ENCODE measurements around the gene CBY3.

The CBY3 gene

DNA sequence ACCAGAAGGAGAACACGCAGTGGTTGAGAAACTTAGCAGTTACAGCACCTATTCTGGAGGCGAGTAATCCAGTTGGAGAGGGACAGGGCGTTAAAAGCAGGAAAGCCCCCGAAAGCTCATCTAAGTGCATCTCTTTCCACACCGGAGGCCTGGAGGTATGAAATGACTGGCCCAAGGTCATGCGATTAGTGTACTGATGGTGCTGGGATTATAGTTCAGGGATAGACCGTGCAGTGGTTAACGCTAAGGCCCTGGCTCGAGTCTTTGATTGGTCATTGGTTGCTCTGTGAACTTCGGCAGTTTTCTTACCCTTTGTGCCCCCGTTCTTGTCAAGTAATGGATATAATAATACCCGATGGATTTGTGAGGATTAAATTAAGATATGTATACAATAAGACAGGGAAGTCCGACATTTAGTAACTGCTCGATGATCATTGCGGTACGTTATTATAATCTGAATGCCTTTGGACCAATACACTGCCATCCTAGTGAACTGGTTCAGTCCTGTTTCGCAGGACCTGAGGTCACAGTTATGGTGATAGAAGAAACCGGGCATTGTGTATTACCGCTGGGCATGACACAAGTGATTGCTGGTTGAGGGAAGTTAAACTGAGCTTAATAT is 18.9 kb upstream of the CBY3 start:
- Histone ChIP-seq H3K27ac (ENCODE audit: extremely low read depth, low read depth, low read length) (peak overlapping the region; percentile 96), H3K36me3 (ENCODE audit: control insufficient read depth in 2 of 2, insufficient read depth in 1 of 2, low read length in 2 of 2) (peaks cover 32 to 33% of the 10 kb centered on the region in 2 experiments), H3K9me3 (ENCODE audit: control insufficient read depth, insufficient read depth, low read depth, low read length) (no peaks in the 10 kb centered on the region), H3K4me3 (ENCODE audit: low read depth, low read length) (peak overlapping the region; percentile 97), H3K4me1 (ENCODE audit: control insufficient read depth, insufficient read depth, low read length) (no peaks in the 10 kb centered on the region)
- ChIA-PET CTCF (interaction anchor here (0.5 to 1.0 kb wide), 2 partner anchors 13 to 97 kb away, joined by 3 read pairs; no protein-coding TSS in a partner anchor), POLR2A (interaction anchor here (1.4 kb wide), 2 partner anchors 32 to 76 kb away, joined by 3 read pairs; partner anchors contain the start of gene HNRNPH1)
- TF ChIP-seq, protein P1, sequence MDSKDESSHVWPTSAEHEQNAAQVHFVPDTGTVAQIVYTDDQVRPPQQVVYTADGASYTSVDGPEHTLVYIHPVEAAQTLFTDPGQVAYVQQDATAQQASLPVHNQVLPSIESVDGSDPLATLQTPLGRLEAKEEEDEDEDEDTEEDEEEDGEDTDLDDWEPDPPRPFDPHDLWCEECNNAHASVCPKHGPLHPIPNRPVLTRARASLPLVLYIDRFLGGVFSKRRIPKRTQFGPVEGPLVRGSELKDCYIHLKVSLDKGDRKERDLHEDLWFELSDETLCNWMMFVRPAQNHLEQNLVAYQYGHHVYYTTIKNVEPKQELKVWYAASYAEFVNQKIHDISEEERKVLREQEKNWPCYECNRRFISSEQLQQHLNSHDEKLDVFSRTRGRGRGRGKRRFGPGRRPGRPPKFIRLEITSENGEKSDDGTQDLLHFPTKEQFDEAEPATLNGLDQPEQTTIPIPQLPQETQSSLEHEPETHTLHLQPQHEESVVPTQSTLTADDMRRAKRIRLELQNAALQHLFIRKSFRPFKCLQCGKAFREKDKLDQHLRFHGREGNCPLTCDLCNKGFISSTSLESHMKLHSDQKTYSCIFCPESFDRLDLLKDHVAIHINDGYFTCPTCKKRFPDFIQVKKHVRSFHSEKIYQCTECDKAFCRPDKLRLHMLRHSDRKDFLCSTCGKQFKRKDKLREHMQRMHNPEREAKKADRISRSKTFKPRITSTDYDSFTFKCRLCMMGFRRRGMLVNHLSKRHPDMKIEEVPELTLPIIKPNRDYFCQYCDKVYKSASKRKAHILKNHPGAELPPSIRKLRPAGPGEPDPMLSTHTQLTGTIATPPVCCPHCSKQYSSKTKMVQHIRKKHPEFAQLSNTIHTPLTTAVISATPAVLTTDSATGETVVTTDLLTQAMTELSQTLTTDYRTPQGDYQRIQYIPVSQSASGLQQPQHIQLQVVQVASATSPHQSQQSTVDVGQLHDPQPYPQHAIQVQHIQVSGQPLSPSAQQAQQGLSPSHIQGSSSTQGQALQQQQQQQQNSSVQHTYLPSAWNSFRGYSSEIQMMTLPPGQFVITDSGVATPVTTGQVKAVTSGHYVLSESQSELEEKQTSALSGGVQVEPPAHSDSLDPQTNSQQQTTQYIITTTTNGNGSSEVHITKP (tag by site-specific recombination; IDR thresholded peaks at IDR 0.05) = peak; percentile 56; the same call in 1 of the 2 replicates
- TF ChIP-seq ZNF473 (tag by site-specific recombination; IDR thresholded peaks at IDR 0.05) (no peak), ZSCAN30 (tag by site-specific recombination; IDR thresholded peaks at IDR 0.05) (0 out of 2 replicates have a peak, but pooled peaks have one; percentile 10), WT1 (tag by site-specific recombination; IDR thresholded peaks at IDR 0.05) (0 out of 2 replicates have a peak, but pooled peaks have one; percentile 6)

DNA sequence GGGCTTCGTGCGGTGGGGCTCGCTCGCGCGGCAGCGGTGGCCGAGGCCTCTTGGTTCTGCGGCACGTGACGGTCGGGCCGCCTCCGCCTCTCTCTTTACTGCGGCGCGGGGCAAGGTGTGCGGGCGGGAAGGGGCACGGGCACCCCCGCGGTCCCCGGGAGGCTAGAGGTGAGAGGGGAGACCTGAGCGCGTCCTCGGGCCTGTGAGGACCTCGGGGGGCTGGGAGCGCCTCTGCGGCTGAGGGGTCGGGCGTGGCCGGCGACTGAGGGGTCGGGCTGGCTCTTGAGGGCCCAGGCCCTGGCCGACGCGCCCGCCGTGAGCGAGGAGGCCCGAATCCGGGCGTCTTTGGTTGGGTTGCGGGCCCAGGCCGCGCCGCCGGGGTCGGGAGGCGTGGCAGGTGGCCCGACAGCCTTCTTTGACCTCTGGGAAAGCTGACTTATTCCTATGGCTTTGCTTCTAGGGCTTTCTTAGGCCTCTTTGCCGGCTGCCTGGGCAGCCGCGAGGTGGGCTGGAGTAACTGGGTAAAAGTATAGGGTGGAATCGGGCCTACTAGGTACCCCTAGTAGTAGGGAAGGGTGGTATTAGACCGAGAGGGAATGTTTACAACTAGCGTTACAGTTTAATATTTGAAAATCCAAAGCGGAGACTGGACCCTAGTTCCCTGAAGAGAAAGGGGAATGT is 18.2 kb upstream of the CBY3 start, which contains the start of gene CANX:
Gene CANX, plus strand, starts transcription at position 33 of the 681 bp plus-strand sequence. CDS start 6,715 bp downstream, outside the sequence.
- Histone ChIP-seq H3K4me1 (ENCODE audit: control insufficient read depth, insufficient read depth, low read length) (no peaks in the 10 kb centered on the region), H3K4me3 (ENCODE audit: low read depth, low read length) (peak within 1 kb of the TSS; percentile 97), H3K36me3 (ENCODE audit: control insufficient read depth in 2 of 2, insufficient read depth in 1 of 2, low read length in 2 of 2) (peaks cover 28 to 29% of the 10 kb centered on the region in 2 experiments), H3K9me3 (ENCODE audit: control insufficient read depth, insufficient read depth, low read depth, low read length) (no peaks in the 10 kb centered on the region), H3K27ac (ENCODE audit: extremely low read depth, low read depth, low read length) (peak within 1 kb of the TSS; percentile 96)
- POLR2A ChIA-PET = interaction anchor here (1.4 kb wide), 2 partner anchors 31 to 75 kb away, joined by 3 read pairs; partner anchors contain the start of gene HNRNPH1
- CTCF ChIA-PET = no interaction called here
- TF ChIP-seq, protein P2, sequence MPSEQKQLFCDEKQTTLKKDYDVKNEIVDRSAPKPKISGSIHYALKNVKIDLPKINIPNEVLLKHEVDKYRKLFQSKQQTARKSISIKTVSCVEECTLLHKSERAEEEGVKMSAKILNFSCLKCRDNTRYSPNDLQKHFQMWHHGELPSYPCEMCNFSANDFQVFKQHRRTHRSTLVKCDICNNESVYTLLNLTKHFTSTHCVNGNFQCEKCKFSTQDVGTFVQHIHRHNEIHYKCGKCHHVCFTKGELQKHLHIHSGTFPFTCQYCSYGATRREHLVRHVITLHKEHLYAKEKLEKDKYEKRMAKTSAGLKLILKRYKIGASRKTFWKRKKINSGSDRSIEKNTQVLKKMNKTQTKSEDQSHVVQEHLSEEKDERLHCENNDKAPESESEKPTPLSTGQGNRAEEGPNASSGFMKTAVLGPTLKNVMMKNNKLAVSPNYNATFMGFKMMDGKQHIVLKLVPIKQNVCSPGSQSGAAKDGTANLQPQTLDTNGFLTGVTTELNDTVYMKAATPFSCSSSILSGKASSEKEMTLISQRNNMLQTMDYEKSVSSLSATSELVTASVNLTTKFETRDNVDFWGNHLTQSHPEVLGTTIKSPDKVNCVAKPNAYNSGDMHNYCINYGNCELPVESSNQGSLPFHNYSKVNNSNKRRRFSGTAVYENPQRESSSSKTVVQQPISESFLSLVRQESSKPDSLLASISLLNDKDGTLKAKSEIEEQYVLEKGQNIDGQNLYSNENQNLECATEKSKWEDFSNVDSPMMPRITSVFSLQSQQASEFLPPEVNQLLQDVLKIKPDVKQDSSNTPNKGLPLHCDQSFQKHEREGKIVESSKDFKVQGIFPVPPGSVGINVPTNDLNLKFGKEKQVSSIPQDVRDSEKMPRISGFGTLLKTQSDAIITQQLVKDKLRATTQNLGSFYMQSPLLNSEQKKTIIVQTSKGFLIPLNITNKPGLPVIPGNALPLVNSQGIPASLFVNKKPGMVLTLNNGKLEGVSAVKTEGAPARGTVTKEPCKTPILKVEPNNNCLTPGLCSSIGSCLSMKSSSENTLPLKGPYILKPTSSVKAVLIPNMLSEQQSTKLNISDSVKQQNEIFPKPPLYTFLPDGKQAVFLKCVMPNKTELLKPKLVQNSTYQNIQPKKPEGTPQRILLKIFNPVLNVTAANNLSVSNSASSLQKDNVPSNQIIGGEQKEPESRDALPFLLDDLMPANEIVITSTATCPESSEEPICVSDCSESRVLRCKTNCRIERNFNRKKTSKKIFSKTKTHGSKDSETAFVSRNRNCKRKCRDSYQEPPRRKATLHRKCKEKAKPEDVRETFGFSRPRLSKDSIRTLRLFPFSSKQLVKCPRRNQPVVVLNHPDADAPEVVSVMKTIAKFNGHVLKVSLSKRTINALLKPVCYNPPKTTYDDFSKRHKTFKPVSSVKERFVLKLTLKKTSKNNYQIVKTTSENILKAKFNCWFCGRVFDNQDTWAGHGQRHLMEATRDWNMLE (tag by site-specific recombination; conservative IDR thresholded peaks at IDR 0.05; ENCODE audit: low read depth) = no peak
- no peak for TF ChIP-seq ZNF768 (tag by site-specific recombination; IDR thresholded peaks at IDR 0.05)
- TF ChIP-seq, protein P3, sequence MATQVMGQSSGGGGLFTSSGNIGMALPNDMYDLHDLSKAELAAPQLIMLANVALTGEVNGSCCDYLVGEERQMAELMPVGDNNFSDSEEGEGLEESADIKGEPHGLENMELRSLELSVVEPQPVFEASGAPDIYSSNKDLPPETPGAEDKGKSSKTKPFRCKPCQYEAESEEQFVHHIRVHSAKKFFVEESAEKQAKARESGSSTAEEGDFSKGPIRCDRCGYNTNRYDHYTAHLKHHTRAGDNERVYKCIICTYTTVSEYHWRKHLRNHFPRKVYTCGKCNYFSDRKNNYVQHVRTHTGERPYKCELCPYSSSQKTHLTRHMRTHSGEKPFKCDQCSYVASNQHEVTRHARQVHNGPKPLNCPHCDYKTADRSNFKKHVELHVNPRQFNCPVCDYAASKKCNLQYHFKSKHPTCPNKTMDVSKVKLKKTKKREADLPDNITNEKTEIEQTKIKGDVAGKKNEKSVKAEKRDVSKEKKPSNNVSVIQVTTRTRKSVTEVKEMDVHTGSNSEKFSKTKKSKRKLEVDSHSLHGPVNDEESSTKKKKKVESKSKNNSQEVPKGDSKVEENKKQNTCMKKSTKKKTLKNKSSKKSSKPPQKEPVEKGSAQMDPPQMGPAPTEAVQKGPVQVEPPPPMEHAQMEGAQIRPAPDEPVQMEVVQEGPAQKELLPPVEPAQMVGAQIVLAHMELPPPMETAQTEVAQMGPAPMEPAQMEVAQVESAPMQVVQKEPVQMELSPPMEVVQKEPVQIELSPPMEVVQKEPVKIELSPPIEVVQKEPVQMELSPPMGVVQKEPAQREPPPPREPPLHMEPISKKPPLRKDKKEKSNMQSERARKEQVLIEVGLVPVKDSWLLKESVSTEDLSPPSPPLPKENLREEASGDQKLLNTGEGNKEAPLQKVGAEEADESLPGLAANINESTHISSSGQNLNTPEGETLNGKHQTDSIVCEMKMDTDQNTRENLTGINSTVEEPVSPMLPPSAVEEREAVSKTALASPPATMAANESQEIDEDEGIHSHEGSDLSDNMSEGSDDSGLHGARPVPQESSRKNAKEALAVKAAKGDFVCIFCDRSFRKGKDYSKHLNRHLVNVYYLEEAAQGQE (tag by site-specific recombination; IDR thresholded peaks at IDR 0.05) = 0 out of 2 replicates have a peak, but pooled peaks have one; percentile 10
- TF ChIP-seq ZFP37 (tag by site-specific recombination; IDR thresholded peaks at IDR 0.05) = peak; percentile 45; the same call in 1 of the 2 replicates
- TF ChIP-seq, protein P4, sequence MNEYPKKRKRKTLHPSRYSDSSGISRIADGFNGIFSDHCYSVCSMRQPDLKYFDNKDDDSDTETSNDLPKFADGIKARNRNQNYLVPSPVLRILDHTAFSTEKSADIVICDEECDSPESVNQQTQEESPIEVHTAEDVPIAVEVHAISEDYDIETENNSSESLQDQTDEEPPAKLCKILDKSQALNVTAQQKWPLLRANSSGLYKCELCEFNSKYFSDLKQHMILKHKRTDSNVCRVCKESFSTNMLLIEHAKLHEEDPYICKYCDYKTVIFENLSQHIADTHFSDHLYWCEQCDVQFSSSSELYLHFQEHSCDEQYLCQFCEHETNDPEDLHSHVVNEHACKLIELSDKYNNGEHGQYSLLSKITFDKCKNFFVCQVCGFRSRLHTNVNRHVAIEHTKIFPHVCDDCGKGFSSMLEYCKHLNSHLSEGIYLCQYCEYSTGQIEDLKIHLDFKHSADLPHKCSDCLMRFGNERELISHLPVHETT (tag by site-specific recombination; IDR thresholded peaks at IDR 0.05) = no peak
- TF ChIP-seq ZNF561 (tag by site-specific recombination; IDR thresholded peaks at IDR 0.05; ENCODE audit: borderline replicate concordance) = peak; percentile 30; the same call in 1 of the 2 replicates
- TF ChIP-seq, protein P5, sequence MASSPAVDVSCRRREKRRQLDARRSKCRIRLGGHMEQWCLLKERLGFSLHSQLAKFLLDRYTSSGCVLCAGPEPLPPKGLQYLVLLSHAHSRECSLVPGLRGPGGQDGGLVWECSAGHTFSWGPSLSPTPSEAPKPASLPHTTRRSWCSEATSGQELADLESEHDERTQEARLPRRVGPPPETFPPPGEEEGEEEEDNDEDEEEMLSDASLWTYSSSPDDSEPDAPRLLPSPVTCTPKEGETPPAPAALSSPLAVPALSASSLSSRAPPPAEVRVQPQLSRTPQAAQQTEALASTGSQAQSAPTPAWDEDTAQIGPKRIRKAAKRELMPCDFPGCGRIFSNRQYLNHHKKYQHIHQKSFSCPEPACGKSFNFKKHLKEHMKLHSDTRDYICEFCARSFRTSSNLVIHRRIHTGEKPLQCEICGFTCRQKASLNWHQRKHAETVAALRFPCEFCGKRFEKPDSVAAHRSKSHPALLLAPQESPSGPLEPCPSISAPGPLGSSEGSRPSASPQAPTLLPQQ (tag by site-specific recombination; IDR thresholded peaks at IDR 0.05) = peak; percentile 44
- no peak for TF ChIP-seq ZNF175 (tag by site-specific recombination; IDR thresholded peaks at IDR 0.05)
- no peak for TF ChIP-seq ZNF843 (tag by site-specific recombination; IDR thresholded peaks at IDR 0.05)
- no peak for TF ChIP-seq ZNF530 (tag by site-specific recombination; IDR thresholded peaks at IDR 0.05; ENCODE audit: low read depth)
- TF ChIP-seq ZSCAN30 (tag by site-specific recombination; IDR thresholded peaks at IDR 0.05) = peak; percentile 75; the same call in 1 of the 2 replicates
